Cerebellar cortex (tissue), 1 donor: ENCODE results near the gene ERN1.

Source experiments
- DNase-seq: peaks from one replicate; pipeline ENCODE4 v3.0.0-alpha.2; 2015; ENCODE audit warnings: low spot score

Gene ERN1

GRCh38 chr17:64084086-64084939, 45.6 kb downstream of the ERN1 start:
- DNase-seq: no peak

DNA sequence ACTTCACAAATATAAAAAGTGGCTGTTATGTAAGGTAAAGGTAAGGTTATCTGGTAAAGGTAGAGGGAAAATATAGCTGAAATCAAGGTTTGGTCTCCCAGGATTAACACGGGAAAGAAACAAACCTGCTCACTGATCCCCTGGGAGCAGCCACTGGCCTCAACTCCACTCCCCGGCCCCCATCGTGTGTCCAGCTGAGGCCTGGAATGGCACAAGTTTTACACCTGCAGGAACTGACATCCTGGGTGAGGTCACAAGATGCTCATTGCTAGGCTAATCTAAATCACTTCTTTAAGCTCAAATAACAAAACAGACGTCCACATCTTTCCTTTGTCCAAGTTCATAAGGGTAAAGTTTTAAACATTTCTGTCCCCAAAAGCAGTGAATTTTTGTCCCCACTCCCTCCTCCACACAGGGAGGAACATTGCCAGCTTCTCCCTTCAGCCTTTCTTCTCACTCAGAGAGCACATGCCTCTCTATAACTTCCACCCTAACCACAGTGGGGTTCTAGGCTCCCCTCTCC, 46.3 kb downstream of the ERN1 start:
- DNase-seq: no peak

GRCh38 chr17:64083093-64083492, 46.9 kb downstream of the ERN1 start:
- no peak for DNase-seq

DNA sequence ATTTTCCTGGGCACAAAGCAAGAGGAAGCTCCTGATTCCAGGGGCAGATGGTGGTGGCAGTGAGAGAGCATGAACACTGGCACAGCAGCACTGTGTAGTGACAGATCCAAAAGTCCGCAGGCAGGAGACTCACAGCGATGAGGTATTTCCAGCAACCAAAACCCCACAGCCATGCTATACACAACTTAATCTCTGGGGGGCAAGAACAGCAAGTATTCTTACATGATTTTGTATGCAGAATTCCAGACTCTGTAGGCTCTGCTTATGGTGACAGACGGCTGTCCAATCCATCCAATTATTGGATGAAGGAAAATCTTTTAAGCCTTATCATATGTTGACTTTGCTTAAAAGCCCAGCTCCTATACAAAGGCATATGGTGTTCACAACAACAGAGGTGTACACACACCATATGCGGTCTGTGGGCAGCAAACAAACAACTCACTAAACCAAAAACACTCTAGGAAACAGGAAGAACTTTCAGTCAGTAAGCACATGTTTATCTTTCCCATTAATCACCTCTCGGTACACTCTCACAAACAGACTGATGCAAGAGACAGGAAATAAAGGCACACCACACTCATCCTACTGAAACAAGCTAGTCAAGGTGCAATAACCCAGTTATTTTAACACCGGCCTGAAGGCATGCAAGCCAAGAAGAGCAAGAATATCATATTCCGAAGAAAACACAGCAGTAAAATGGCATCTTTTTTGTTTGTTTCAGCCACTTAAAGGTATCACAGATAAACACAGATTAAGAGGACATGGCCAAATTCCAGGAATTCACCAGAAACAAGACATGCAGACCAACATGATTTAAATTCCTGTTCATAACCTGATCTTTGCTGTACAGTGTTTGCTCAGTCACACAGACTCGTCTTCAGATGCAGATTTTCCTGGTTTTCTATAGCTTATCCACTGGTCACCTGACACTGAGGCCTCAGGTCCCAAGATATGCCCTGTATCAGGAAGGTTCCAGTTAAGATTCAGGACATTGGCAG, 47.8 kb downstream of the ERN1 start:
- peak; percentile 92 for DNase-seq

DNA sequence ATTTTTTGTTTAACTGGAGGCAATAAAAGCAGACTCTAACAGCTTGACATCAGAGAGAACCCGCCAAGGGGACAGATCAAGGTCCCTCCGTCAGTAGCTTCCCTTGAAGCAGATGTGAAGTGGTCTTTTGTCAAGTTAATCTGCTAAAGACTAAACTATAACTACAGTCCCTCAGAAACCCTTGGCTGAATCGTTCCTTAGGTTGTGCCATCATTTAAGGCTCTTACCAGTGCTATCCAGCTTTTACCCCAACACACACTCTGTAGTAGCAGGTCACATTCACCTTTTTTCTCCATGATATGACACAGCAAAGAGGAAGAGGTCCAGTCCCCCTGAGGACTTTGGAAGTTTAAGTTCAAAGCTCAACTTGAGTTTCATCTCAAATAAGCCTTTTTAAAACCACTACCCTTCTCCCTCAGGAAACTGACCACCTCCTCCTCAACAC, 49.7 kb downstream of the ERN1 start:
- no peak for DNase-seq

DNA sequence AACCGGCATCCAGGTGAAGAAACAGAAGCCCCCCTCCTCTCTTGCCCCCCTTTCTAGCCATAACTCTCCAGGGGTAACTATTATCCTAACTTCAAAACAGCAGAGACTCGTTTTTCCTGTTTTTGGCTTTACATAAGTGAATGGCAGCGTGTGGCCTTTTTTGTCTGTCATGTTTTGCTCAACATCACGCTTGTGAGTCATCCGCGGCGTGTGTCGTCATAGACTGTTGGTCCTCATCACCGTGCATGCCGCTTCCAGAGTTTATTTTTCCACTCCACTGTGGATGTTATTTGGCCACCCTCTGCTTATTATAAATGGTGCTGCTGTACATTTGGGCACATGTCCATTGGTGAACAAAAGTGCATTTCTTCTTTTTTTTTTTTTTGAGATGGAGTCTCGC, 52.6 kb downstream of the ERN1 start:
- no peak for DNase-seq

- DNase-seq: no peak
Observed at GRCh38 chr17:64075913-64076312, 54.0 kb downstream of the ERN1 start.

DNA sequence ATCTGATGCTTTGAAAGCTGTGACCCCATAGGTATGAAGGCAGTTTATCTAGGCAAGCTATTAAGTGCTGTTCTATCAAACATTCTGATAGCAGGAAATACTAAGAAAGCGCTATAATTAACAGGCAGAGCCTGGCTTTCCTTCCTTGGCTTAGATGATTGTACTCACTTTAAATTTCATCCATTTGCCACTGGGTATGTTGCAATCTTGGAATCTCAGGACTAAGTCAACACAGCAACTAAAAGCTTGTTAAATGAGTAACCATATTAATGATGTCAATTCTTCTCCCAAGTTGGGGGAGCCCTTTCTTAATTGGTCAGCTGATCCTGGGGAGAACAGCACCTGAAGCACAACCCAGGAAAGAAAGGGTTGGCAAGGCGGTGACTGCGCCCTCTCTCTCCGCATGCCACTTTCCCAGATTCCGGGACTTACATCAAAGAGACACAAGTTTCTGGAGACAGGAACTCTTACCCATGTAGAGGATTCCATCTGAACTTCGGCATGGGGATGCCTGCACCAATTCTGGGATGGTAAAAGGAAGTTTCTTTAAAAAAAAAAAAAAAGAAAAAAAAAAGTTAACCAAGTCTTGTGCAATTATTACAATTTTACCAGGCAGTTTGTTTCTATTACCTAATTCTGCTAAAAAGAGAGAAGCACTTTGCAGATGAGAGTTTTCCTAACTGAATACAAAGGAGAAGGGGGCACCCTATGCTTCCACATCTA, 55.1 kb downstream of the ERN1 start:
- DNase-seq: no peak

DNA sequence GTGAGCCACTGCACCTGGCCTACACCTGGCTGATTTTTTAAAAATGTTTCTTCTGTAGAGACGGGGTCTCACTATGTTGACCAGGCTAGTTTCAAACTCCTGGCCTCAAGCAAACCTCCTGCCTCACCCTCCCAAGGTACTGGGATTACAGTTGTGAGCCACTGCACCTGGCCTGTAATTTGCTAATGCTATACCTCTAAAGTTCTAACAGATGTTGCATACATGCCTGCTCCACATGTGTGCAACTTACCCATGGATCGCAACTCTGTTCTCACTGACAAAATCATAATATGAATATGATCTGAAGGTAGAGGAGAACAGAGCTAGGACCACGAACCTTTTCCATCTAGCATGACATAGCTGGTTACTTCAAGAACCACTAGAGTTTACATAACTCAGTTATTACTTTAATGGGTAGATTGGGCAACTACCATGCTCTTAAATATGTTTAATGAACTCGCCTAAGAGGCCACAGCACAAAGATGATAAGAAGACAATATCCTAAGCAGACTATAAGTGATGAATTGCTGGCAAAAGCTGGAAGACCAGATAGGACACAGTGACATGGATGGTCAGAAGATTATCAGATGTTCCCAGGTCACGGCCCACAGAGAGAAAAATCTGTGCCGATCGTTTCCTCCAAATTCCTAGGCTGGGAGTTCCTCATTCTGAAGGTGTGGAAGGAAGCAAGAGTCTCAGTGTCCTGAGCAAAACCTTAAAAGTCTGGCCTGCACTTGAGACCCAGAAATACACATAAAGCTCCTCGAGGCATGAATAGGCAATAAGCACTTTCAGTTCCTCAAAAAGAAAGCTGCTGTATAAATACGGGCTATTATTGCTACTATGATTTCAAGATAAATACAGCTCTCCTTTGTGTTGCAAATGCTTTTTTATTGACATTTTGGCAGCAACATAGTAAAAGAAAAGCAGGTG, 55.9 kb downstream of the ERN1 start:
- no peak for DNase-seq

- DNase-seq: no peak
Observed at GRCh38 chr17:64071111-64071510, 58.8 kb downstream of the ERN1 start.

GRCh38 chr17:64070213-64070612, 59.7 kb downstream of the ERN1 start:
- DNase-seq: no peak

- no peak for DNase-seq
Observed at GRCh38 chr17:64069143-64069542, 60.8 kb downstream of the ERN1 start.

DNA sequence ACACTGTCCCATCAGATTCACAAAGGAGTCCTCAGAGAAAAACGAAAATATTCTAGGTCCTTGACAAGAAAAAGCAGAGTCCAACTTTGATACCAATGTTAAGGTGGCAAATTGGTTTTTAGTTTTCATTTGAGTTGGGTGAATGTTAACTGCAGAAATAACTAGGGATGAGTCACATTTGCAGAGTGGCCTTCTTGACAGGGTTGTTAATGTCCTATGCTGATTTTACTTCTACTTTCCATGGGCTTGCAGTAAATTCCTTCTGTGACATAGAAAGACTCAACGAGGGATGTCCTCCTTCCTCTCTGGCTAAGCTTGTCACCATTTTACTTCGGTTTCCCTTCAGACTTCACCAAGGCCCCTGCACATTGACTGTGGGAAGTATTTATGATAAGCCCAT, 62.3 kb downstream of the ERN1 start:
- DNase-seq: no peak

- no peak for DNase-seq
Observed at GRCh38 chr17:64066716-64067115, 63.2 kb downstream of the ERN1 start.

GRCh38 chr17:64065161-64065560, 64.8 kb downstream of the ERN1 start:
- no peak for DNase-seq

- DNase-seq: no peak
Observed at GRCh38 chr17:64064331-64064730, 65.6 kb downstream of the ERN1 start.

GRCh38 chr17:64063766-64064224, 66.1 kb downstream of the ERN1 start:
- peak; percentile 22 for DNase-seq

GRCh38 chr17:64063088-64063487, 66.9 kb downstream of the ERN1 start:
- no peak for DNase-seq

DNA sequence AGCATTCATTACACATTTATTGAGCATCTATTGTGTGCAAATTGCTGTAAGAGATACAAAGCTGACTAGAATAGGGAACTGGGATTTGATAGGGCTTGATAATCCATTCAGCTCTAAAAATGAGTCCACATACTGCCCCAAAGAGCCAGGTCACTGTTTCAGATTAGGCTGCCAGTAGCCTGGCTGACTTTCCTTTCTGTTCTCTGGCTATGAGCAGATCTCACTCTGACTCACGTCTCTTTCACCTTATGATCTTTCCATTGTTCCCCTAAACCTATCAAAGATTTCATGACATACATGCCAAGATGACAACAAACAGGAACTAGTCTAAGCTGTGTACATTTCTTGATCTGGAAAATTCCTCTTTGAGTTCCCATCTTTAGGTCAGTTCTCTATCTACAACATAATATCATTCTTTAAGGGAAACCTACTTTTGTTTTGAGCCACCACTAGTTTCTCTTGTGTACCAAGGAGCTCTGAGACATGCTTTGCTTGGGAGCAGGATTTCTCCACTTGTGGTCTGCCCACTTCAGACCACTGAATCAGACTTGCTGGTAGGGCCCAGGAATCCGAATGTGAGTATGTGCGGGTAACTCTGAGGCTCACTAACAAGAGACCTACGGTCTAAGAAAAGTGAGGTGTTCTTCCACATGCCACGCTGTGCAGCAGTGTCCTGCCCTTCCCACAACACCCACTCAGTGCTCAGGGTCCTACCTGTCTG, 68.6 kb downstream of the ERN1 start:
- DNase-seq: no peak

- DNase-seq: no peak
Observed at GRCh38 chr17:64060331-64060730, 69.6 kb downstream of the ERN1 start.
